A673 (cell line): ENCODE measurements around the gene MYL3. TPM values are rescaled to one million over a fixed set of nuclear protein-coding genes. Genes with fewer than 3 reads are reported as not detected.

Experiments
- BruUV-seq: library from RNA; stranded (reverse); fragments of 400-500 nt; replicated peaks from 2 replicates; lab custom pipeline; 2021; lab: Mats Ljungman, UMichigan
- CTCF ChIA-PET: fragments of 300-600 bp; sonication (Branson Sonifier 250); formaldehyde crosslinking; loops from one replicate; lab custom pipeline; 2022; ENCODE audit warnings: antibody characterized with exemption; lab: Charles Lee
- POLR2A ChIA-PET: fragments of 300-600 bp; sonication (Branson Sonifier 250); formaldehyde crosslinking; loops from one replicate; lab custom pipeline; 2022; ENCODE audit warnings: antibody characterized with exemption; ENCODE audit not compliant: low non-redundant PET; lab: Charles Lee
- DNase-seq: peaks from one replicate; pipeline ENCODE4 v3.0.0-alpha.2; 2015; ENCODE audit warnings: low spot score
- H3K27ac ChIP-seq: fragments of 200-600 bp; sonication (generic); 2 replicates; pipeline ENCODE4 v1.5.1; 2016; ENCODE audit warnings: mixed run types, low read depth, mild to moderate bottlenecking, mixed read lengths, antibody characterized with exemption, low read length; ENCODE audit not compliant: poor library complexity, severe bottlenecking
- H3K27me3 ChIP-seq: fragments of 200-600 bp; sonication (generic); replicated peaks from 2 replicates; pipeline ENCODE4 v1.6.1; 2017; ENCODE audit warnings: mixed run types, low read depth, mild to moderate bottlenecking, mixed read lengths, antibody characterized with exemption, low read length; ENCODE audit not compliant: insufficient read depth, poor library complexity
- H3K36me3 ChIP-seq: fragments of 200-600 bp; sonication (generic); 2 replicates; pipeline ENCODE4 v1.6.1; 2016; ENCODE audit warnings: mixed run types, mild to moderate bottlenecking, mixed read lengths, antibody characterized with exemption, low read length; ENCODE audit not compliant: insufficient read depth, poor library complexity, severe bottlenecking
- H3K4me1 ChIP-seq: fragments of 200-600 bp; sonication (generic); 2 replicates; pipeline ENCODE4 v1.6.1; 2017; ENCODE audit warnings: mixed run types, mild to moderate bottlenecking, mixed read lengths, antibody characterized with exemption, low read length; ENCODE audit not compliant: insufficient read depth, poor library complexity, severe bottlenecking
- H3K4me3 ChIP-seq: fragments of 200-600 bp; sonication (generic); 2 replicates; pipeline ENCODE4 v1.5.1; 2016; ENCODE audit warnings: low read depth, mixed run types, mild to moderate bottlenecking, mixed read lengths, low read length; ENCODE audit not compliant: poor library complexity, severe bottlenecking
- H3K9me3 ChIP-seq: fragments of 200-600 bp; sonication (generic); 2 replicates; pipeline ENCODE4 v1.6.1; 2016; ENCODE audit warnings: mixed run types, low read depth, mild to moderate bottlenecking, mixed read lengths, antibody characterized with exemption, low read length; ENCODE audit not compliant: poor library complexity, severe bottlenecking
- EZH2 ChIP-seq: fragments of 200-600 bp; sonication (generic); IDR thresholded peaks from 2 replicates; pipeline ENCODE4 v1.6.1; 2017; ENCODE audit warnings: borderline replicate concordance, low read depth, mild to moderate bottlenecking, mixed read lengths, antibody characterized with exemption, low read length; ENCODE audit not compliant: poor library complexity, severe bottlenecking
- intact Hi-C: fragments of 100-400 bp; cut with micrococcal nuclease; formaldehyde crosslinking; loops from one replicate; pipeline ENCODE4 v1.10.0; 2022; ENCODE audit not compliant: unreplicated experiment
- total RNA-seq: library from RNA; stranded (reverse); gene quantifications from 2 replicates; pipeline ENCODE4 v1.2.3, GENCODE V29; 2021
- TF ChIP-seq, protein P1 (sequence below): fragments of 300-800, 200-600 bp; sonication (generic); conservative IDR thresholded peaks from 2 replicates; pipeline ENCODE4 v1.5.1; 2017; ENCODE audit warnings: low read depth, mild to moderate bottlenecking, antibody characterized with exemption, low read length, moderate library complexity, mixed read lengths

The MYL3 gene
- total RNA-seq, 1 experiment from 2014 or later: not detected

DNA sequence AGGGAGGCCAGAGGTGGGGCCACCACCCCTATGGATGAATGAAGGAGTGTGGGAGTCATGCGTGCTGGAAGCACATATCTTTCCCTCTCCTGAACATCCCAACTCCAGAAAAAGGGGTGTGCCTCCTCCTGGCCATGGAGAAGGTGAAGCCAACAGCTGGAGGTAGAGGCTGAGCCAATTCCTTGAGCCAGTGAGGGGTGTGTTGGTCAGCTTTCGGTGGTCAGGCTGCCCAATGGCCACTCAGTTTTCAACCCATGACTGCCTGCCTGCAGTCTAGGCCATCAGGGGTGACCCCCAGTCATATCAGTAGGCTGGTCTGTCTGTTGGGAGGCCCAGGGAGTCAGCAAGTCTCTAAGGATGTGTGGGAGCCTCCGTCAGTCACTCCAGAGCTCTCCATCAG lies 27.9 kb upstream of the MYL3 start:
- Histone ChIP-seq H3K4me1 (peaks cover 6% of the 10 kb centered on the region), H3K27me3 (no peaks in the 10 kb centered on the region), H3K4me3 (no peak overlapping the region), H3K36me3 (no peaks in the 10 kb centered on the region), H3K27ac (no peak overlapping the region), H3K9me3 (no peaks in the 10 kb centered on the region)
- no peak for DNase-seq
- ChIA-PET POLR2A (no interaction called here), CTCF (no interaction called here)
- TF ChIP-seq, protein P1, sequence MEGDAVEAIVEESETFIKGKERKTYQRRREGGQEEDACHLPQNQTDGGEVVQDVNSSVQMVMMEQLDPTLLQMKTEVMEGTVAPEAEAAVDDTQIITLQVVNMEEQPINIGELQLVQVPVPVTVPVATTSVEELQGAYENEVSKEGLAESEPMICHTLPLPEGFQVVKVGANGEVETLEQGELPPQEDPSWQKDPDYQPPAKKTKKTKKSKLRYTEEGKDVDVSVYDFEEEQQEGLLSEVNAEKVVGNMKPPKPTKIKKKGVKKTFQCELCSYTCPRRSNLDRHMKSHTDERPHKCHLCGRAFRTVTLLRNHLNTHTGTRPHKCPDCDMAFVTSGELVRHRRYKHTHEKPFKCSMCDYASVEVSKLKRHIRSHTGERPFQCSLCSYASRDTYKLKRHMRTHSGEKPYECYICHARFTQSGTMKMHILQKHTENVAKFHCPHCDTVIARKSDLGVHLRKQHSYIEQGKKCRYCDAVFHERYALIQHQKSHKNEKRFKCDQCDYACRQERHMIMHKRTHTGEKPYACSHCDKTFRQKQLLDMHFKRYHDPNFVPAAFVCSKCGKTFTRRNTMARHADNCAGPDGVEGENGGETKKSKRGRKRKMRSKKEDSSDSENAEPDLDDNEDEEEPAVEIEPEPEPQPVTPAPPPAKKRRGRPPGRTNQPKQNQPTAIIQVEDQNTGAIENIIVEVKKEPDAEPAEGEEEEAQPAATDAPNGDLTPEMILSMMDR: no peak
- TF ChIP-seq EZH2: no peak
- intact Hi-C loops: no loop called here
- no TSS peak for BruUV-seq

DNA sequence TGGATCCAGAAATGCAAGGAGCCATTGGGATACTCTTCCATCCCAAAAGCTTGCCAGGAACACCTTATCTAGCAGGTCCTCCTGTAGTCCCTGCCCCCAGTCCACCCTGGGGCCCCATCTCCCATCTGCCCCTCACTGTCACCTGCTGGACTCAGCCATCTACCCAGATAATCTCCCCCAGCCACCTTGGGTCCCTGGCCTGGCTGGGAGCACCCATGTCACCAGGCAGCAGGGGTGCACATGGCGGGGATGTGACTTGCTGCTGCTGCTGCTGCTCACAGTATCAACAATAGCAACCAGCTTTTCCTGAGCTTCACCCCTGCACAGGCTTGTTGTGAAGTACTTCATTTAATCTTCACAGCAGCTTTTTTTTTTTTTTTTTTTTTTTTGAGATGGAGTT lies 26.9 kb upstream of the MYL3 start:
- no TSS peak for BruUV-seq
- POLR2A ChIA-PET: interaction anchor here (0.7 kb wide), 1 partner anchor 193 kb away, joined by 13 read pairs; no protein-coding TSS in a partner anchor
- Histone ChIP-seq H3K27me3 (no peaks in the 10 kb centered on the region), H3K27ac (no peak overlapping the region), H3K4me1 (peaks cover 6% of the 10 kb centered on the region), H3K36me3 (no peaks in the 10 kb centered on the region), H3K4me3 (no peak overlapping the region), H3K9me3 (no peaks in the 10 kb centered on the region)
- peak; percentile 26 for DNase-seq
- CTCF ChIA-PET: no interaction called here
- intact Hi-C loops: no loop called here
- TF ChIP-seq EZH2: no peak
- TF ChIP-seq, protein P1: no peak

DNA sequence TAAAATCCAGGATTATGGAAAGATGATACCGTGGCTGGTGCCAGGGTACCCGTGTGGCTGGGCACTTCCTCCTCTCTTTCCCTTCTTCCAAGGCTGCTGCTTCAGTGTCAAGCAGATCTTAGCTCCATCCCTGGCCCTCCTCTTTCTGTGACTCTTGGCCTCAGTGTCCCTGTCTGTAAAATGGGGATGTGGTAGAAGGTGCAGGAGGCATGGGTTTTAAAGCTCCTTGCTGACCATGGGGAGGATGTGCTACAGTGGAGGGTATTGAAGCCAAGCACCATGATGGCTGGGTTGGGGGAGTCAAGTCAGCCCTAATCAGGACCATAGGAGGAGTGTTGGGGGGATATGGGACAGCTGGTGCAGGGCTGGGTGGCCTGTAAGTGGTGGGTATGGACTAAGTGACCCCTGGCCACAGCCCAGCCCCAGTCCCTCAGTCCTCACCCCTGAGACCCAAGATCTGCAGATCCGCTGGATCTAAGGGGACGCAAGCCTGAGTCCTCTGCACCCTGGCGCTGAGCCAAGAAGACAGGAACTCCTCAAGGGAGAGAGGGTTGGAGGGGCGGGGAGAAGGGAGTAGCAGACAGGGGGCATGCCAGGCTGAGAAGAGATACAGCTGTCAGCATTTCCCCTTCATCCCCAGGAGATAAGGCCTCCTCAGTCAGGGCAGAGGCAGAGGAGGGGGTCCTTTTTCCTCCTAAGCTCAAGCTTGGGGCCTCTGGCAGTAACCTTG lies 26.3 kb upstream of the MYL3 start:
- H3K36me3 ChIP-seq: no peaks in the 10 kb centered on the region
- TF ChIP-seq, protein P1: no peak
- TF ChIP-seq EZH2: no peak
- intact Hi-C loops: no loop called here
- H3K9me3 ChIP-seq: no peaks in the 10 kb centered on the region
- no peak overlapping the region for H3K4me3 ChIP-seq
- POLR2A ChIA-PET: no interaction called here
- H3K27me3 ChIP-seq: no peaks in the 10 kb centered on the region
- H3K4me1 ChIP-seq: peaks cover 6% of the 10 kb centered on the region
- BruUV-seq: no TSS peak
- CTCF ChIA-PET: no interaction called here
- peak; percentile 67 for DNase-seq
- no peak overlapping the region for H3K27ac ChIP-seq
